Astrocyte of the hippocampus (primary cell): Measurements from ENCODE around the gene TFCP2.
A peak's percentile ranks its signal among the peaks of the same experiment; 100 is the strongest.

Source experiments
- DNase-seq: peaks from one replicate; pipeline ENCODE4 v3.0.0; 2011; ENCODE audit warnings: low read depth, low spot score

Gene TFCP2

GRCh38 chr12:51197736-51198567 is 25.0 kb upstream of the TFCP2 start:
- DNase-seq = no peak

- DNase-seq = no peak
These were observed 23.6 kb upstream of the TFCP2 start for GRCh38 chr12:51196547-51196946.

GRCh38 chr12:51195841-51196240 is 22.9 kb upstream of the TFCP2 start:
- no peak for DNase-seq

- DNase-seq = no peak
These were observed 19.3 kb upstream of the TFCP2 start for GRCh38 chr12:51192284-51192671.

GRCh38 chr12:51191516-51192283 is 18.8 kb upstream of the TFCP2 start:
- no peak for DNase-seq

- no peak for DNase-seq
These were observed 17.9 kb upstream of the TFCP2 start for GRCh38 chr12:51190820-51191219.

- DNase-seq = no peak
These were observed 16.9 kb upstream of the TFCP2 start for GRCh38 chr12:51189790-51190355.

- DNase-seq = no peak
These were observed 15.6 kb upstream of the TFCP2 start for GRCh38 chr12:51188359-51189051.

- no peak for DNase-seq
These were observed 14.5 kb upstream of the TFCP2 start for GRCh38 chr12:51187370-51187987.

- DNase-seq = no peak
These were observed 13.6 kb upstream of the TFCP2 start for GRCh38 chr12:51186465-51187085.

- DNase-seq = no peak
These were observed 12.3 kb upstream of the TFCP2 start for GRCh38 chr12:51185171-51185717.

- DNase-seq = peak; percentile 80
These were observed 10.9 kb upstream of the TFCP2 start for GRCh38 chr12:51183816-51184215.

- no peak for DNase-seq
These were observed 10.4 kb upstream of the TFCP2 start for GRCh38 chr12:51183349-51183748.

GRCh38 chr12:51181558-51181957 is 8.6 kb upstream of the TFCP2 start:
- DNase-seq = no peak

- DNase-seq = no peak
These were observed 5.0 kb upstream of the TFCP2 start for GRCh38 chr12:51177897-51178296.

GRCh38 chr12:51174501-51174900 is 1.6 kb upstream of the TFCP2 start:
- no peak for DNase-seq

GRCh38 chr12:51171884-51172514 is 936 bp downstream of the TFCP2 start:
- DNase-seq = peak; percentile 50

GRCh38 chr12:51163795-51164194 is 9.1 kb downstream of the TFCP2 start:
- no peak for DNase-seq

GRCh38 chr12:51162217-51162616 is 10.7 kb downstream of the TFCP2 start:
- DNase-seq = no peak

GRCh38 chr12:51160814-51161459 is 12.0 kb downstream of the TFCP2 start:
- no peak for DNase-seq
